BE2C (cell line): ENCODE measurements around the gene KIAA0930.

ENCODE experiments used
- DNase-seq: peaks from one replicate; pipeline ENCODE4 v3.0.0-alpha.2; 2020
- H3K27me3 ChIP-seq: fragments of 250-450 bp; sonication (Bioruptor Pico); 2 replicates; pipeline ENCODE4 v1.5.1; 2020; ENCODE audit warnings: mild to moderate bottlenecking
- H3K36me3 ChIP-seq: fragments of 250-450 bp; sonication (Bioruptor Pico); 2 replicates; pipeline ENCODE4 v1.5.1; 2020; ENCODE audit warnings: mild to moderate bottlenecking
- H3K4me1 ChIP-seq: fragments of 250-450 bp; sonication (Bioruptor Pico); 2 replicates; pipeline ENCODE4 v1.5.1; 2020
- H3K4me3 ChIP-seq: 2 replicates; pipeline ENCODE4 v1.5.1; 2011; ENCODE audit warnings: low read depth, low read length
- H3K9me3 ChIP-seq: fragments of 250-450 bp; sonication (Bioruptor Pico); 2 replicates; pipeline ENCODE4 v1.5.1; 2020
- CTCF ChIP-seq: IDR thresholded peaks from 2 replicates; pipeline ENCODE4 v1.5.1; 2012; ENCODE audit warnings: mild to moderate bottlenecking, low read depth, low read length

Gene KIAA0930

GRCh38 chr22:45254789-45255278 is 14.1 kb upstream of the KIAA0930 start:
- no peak for DNase-seq
- no peaks in the 10 kb centered on the region for H3K27me3 ChIP-seq
- TF ChIP-seq CTCF: no peak

GRCh38 chr22:45254388-45254787 is 13.7 kb upstream of the KIAA0930 start:
- peaks cover 4% of the 10 kb centered on the region; the same call in 1 of the 2 replicates for H3K4me1 ChIP-seq
- no peak for DNase-seq
- no peaks in the 10 kb centered on the region for H3K27me3 ChIP-seq
- TF ChIP-seq CTCF: no peak
- no peak overlapping the region for H3K4me3 ChIP-seq
- H3K9me3 ChIP-seq: no peaks in the 10 kb centered on the region
- H3K36me3 ChIP-seq: no peaks in the 10 kb centered on the region

More at GRCh38 chr22:45254789-45255278, 14.1 kb upstream of the KIAA0930 start:
- Histone ChIP-seq H3K9me3 (no peaks in the 10 kb centered on the region), H3K4me3 (no peak overlapping the region), H3K36me3 (no peaks in the 10 kb centered on the region), H3K4me1 (peaks cover 4% of the 10 kb centered on the region; the same call in 1 of the 2 replicates)

- H3K36me3 ChIP-seq: no peaks in the 10 kb centered on the region
- H3K4me3 ChIP-seq: no peak overlapping the region
- DNase-seq: no peak
- no peak for TF ChIP-seq CTCF
- H3K27me3 ChIP-seq: no peaks in the 10 kb centered on the region
- peaks cover 4% of the 10 kb centered on the region; the same call in 1 of the 2 replicates for H3K4me1 ChIP-seq
- H3K9me3 ChIP-seq: no peaks in the 10 kb centered on the region
These were observed 12.4 kb upstream of the KIAA0930 start for GRCh38 chr22:45253039-45253641.

- Histone ChIP-seq H3K36me3 (no peaks in the 10 kb centered on the region), H3K9me3 (no peaks in the 10 kb centered on the region), H3K27me3 (no peaks in the 10 kb centered on the region), H3K4me3 (no peak overlapping the region), H3K4me1 (peaks cover 4% of the 10 kb centered on the region; the same call in 1 of the 2 replicates)
- no peak for TF ChIP-seq CTCF
- no peak for DNase-seq
These were observed 11.1 kb upstream of the KIAA0930 start for GRCh38 chr22:45251825-45252224.

- Histone ChIP-seq H3K4me1 (no peaks in the 10 kb centered on the region; the same call in 1 of the 2 replicates), H3K36me3 (no peaks in the 10 kb centered on the region), H3K27me3 (no peaks in the 10 kb centered on the region), H3K4me3 (no peak overlapping the region), H3K9me3 (no peaks in the 10 kb centered on the region)
- no peak for TF ChIP-seq CTCF
- no peak for DNase-seq
These were observed 8.3 kb upstream of the KIAA0930 start for GRCh38 chr22:45248832-45249561.
